GM23248 (cell line): Measurements from ENCODE around the gene KCNK15. TPM values are rescaled to one million over a fixed set of nuclear protein-coding genes. Genes with fewer than 3 reads are reported as not detected.

Experiments used
- DNase-seq: peaks from one replicate; pipeline ENCODE4 v3.0.0-alpha.2; 2015
- H2AFZ ChIP-seq: fragments of 200-600 bp; sonication (generic); 2 replicates; pipeline ENCODE4 v1.6.1; 2016; ENCODE audit warnings: antibody characterized with exemption
- H3F3A ChIP-seq: fragments of 200-600 bp; sonication (generic); 2 replicates; pipeline ENCODE4 v1.6.1; 2016; ENCODE audit warnings: mild to moderate bottlenecking, antibody characterized with exemption, mixed run types; ENCODE audit not compliant: insufficient read depth
- H3K27ac ChIP-seq: fragments of 200-600 bp; sonication (generic); 2 replicates; pipeline ENCODE4 v1.5.1; 2016; ENCODE audit warnings: mild to moderate bottlenecking
- H3K27me3 ChIP-seq: fragments of 200-600 bp; sonication (generic); replicated peaks from 2 replicates; pipeline ENCODE4 v1.6.1; 2016; ENCODE audit warnings: mild to moderate bottlenecking; ENCODE audit not compliant: insufficient read depth
- H3K36me3 ChIP-seq: fragments of 200-600 bp; sonication (generic); 2 replicates; pipeline ENCODE4 v1.6.1; 2016; ENCODE audit warnings: low read depth, mild to moderate bottlenecking
- H3K4me1 ChIP-seq: fragments of 200-600 bp; sonication (generic); 2 replicates; pipeline ENCODE4 v1.6.1; 2016; ENCODE audit warnings: mild to moderate bottlenecking; ENCODE audit not compliant: insufficient read depth
- H3K4me2 ChIP-seq: fragments of 200-600 bp; sonication (generic); one replicate; pipeline ENCODE4 v1.6.1; 2016; ENCODE audit warnings: mild to moderate bottlenecking; ENCODE audit not compliant: unreplicated experiment
- H3K4me3 ChIP-seq: fragments of 200-600 bp; sonication (generic); 2 replicates; pipeline ENCODE4 v1.5.1; 2016; ENCODE audit warnings: mild to moderate bottlenecking
- H3K79me2 ChIP-seq: fragments of 200-600 bp; sonication (generic); 2 replicates; pipeline ENCODE4 v1.6.1; 2016; ENCODE audit warnings: mild to moderate bottlenecking; ENCODE audit not compliant: insufficient read depth
- H3K9ac ChIP-seq: fragments of 200-600 bp; sonication (generic); 2 replicates; pipeline ENCODE4 v1.6.1; 2016; ENCODE audit warnings: mild to moderate bottlenecking
- H3K9me2 ChIP-seq: fragments of 200-600 bp; sonication (generic); 2 replicates; pipeline ENCODE4 v1.6.1; 2016; ENCODE audit warnings: mixed run types, mild to moderate bottlenecking, moderate library complexity; ENCODE audit not compliant: insufficient read depth
- H3K9me3 ChIP-seq: fragments of 200-600 bp; sonication (generic); one replicate; pipeline ENCODE4 v1.6.1; 2017; ENCODE audit warnings: low read depth
- H4K20me1 ChIP-seq: fragments of 200-600 bp; sonication (generic); 2 replicates; pipeline ENCODE4 v1.6.0; 2016; ENCODE audit not compliant: insufficient read depth
- EZH2 ChIP-seq: fragments of 200-600 bp; sonication (generic); IDR thresholded peaks from 2 replicates; pipeline ENCODE4 v1.6.1; 2018; ENCODE audit warnings: antibody characterized with exemption, mild to moderate bottlenecking; ENCODE audit not compliant: insufficient read depth, poor library complexity, severe bottlenecking
- EZH2phosphoT487 ChIP-seq: fragments of 200-600 bp; sonication (generic); IDR thresholded peaks from 2 replicates; pipeline ENCODE4 v1.6.1; 2018; ENCODE audit warnings: antibody characterized with exemption, moderate library complexity, mild to moderate bottlenecking, low read depth; ENCODE audit not compliant: insufficient read depth
- WGBS, 2 experiments: methylation state at CpG; one replicate each; pipeline ENCODE4 v1.1.6; 2015 to 2017; ENCODE audit warnings: low lambda C conversion rate in 2 of 2, low coverage in 1 of 2; ENCODE audit errors: missing lambda C conversion rate in 2 of 2; 5-methylcytosine and 5-hydroxymethylcytosine counted together
- in situ Hi-C: fragments of 300-500 bp; cut with MboI; formaldehyde crosslinking; loops from 2 replicates; pipeline ENCODE4 v1.15.0; 2020
- polyA plus RNA-seq: library from polyadenylated mRNA; unstranded; fragments of >200 nt; fragmentation: Nextera tagmentation; extraction: Ambion mirVana; gene quantifications from 2 replicates; pipeline ENCODE4 v1.2.1, GENCODE V29; 2016
- total RNA-seq: library from RNA; depleted of rRNA; stranded (reverse); fragments of >200 nt; shearing (Covaris generic); gene quantifications from 2 replicates; pipeline ENCODE4 v1.2.3, GENCODE V29; 2014

KCNK15 gene
- total and polyA plus RNA-seq, 2 experiments from 2014 or later, result 5.7 to 9.9 TPM

GRCh38 chr20:44769481-44769863 is 23.8 kb downstream of the KCNK15 start:
- in situ Hi-C loops, result no loop called here
- WGBS, 2 experiments, result 58 to 69% methylated on average over 5 of the region's 5 CpGs
- no peaks in the 10 kb centered on the region for H3F3A ChIP-seq

GRCh38 chr20:44770484-44771171 is 25.0 kb downstream of the KCNK15 start:
- Histone ChIP-seq H3K4me2 (no peak overlapping the region), H3K9me3 (no peaks in the 10 kb centered on the region), H3K79me2 (no peaks in the 10 kb centered on the region), H3F3A (no peaks in the 10 kb centered on the region), H3K27me3 (peaks cover 26% of the 10 kb centered on the region), H3K9me2 (no peaks in the 10 kb centered on the region), H3K36me3 (no peaks in the 10 kb centered on the region), H3K4me1 (no peaks in the 10 kb centered on the region), H3K9ac (no peak overlapping the region), H3K4me3 (no peak overlapping the region), H4K20me1 (no peaks in the 10 kb centered on the region), H3K27ac (no peak overlapping the region), H2AFZ (no peak overlapping the region)
- no peak for DNase-seq
- 55 to 56% methylated on average over 11 of the region's 11 CpGs for WGBS, 2 experiments
- TF ChIP-seq EZH2phosphoT487 (no peak), EZH2 (no peak)
- in situ Hi-C loops, result no loop called here

More at GRCh38 chr20:44769481-44769863, 23.8 kb downstream of the KCNK15 start:
- Histone ChIP-seq H3K4me3 (no peak overlapping the region), H3K9ac (no peak overlapping the region), H3K9me2 (no peaks in the 10 kb centered on the region), H3K4me1 (no peaks in the 10 kb centered on the region), H3K36me3 (no peaks in the 10 kb centered on the region), H3K27me3 (peaks cover 25% of the 10 kb centered on the region), H2AFZ (no peak overlapping the region), H4K20me1 (no peaks in the 10 kb centered on the region), H3K79me2 (no peaks in the 10 kb centered on the region), H3K27ac (no peak overlapping the region), H3K4me2 (no peak overlapping the region), H3K9me3 (no peaks in the 10 kb centered on the region)
- no peak for DNase-seq
- TF ChIP-seq EZH2phosphoT487, result no peak
- no peak for TF ChIP-seq EZH2

GRCh38 chr20:44771172-44771535 is 25.5 kb downstream of the KCNK15 start:
- 63 to 69% methylated on average over 8 of the region's 8 CpGs for WGBS, 2 experiments

GRCh38 chr20:44772636-44773035 is 27.0 kb downstream of the KCNK15 start:
- no peak for DNase-seq
- WGBS, 2 experiments, result 35 to 40% methylated on average over 8 of the region's 8 CpGs
- Histone ChIP-seq H3K9me2 (no peaks in the 10 kb centered on the region), H3K27ac (no peak overlapping the region), H3K9ac (no peak overlapping the region), H3K4me3 (no peak overlapping the region), H3K27me3 (peaks cover 23% of the 10 kb centered on the region), H3K79me2 (no peaks in the 10 kb centered on the region), H4K20me1 (no peaks in the 10 kb centered on the region), H2AFZ (no peak overlapping the region), H3K4me1 (no peaks in the 10 kb centered on the region), H3F3A (no peaks in the 10 kb centered on the region), H3K36me3 (no peaks in the 10 kb centered on the region), H3K4me2 (no peak overlapping the region), H3K9me3 (no peaks in the 10 kb centered on the region)
- TF ChIP-seq EZH2 (no peak), EZH2phosphoT487 (no peak)
- in situ Hi-C loops, result no loop called here

More at GRCh38 chr20:44771172-44771535, 25.5 kb downstream of the KCNK15 start:
- Histone ChIP-seq H3K27ac (no peak overlapping the region), H3K9ac (no peak overlapping the region), H2AFZ (no peak overlapping the region), H3K79me2 (no peaks in the 10 kb centered on the region), H3F3A (no peaks in the 10 kb centered on the region), H3K27me3 (peaks cover 26% of the 10 kb centered on the region), H3K4me3 (no peak overlapping the region), H3K4me2 (no peak overlapping the region), H3K9me3 (no peaks in the 10 kb centered on the region), H3K9me2 (no peaks in the 10 kb centered on the region), H3K36me3 (no peaks in the 10 kb centered on the region), H4K20me1 (no peaks in the 10 kb centered on the region), H3K4me1 (no peaks in the 10 kb centered on the region)
- no peak for TF ChIP-seq EZH2
- TF ChIP-seq EZH2phosphoT487, result no peak
- in situ Hi-C loops, result no loop called here
- DNase-seq, result no peak
